H1 (cell line): Measurements from ENCODE around the gene EFCAB10. TPM values are rescaled to one million over a fixed set of nuclear protein-coding genes. Genes with fewer than 3 reads are reported as not detected.

Experiments
- CHD7 ChIP-seq: fragments of 300-600 bp; sonication (generic); IDR thresholded peaks from 2 replicates; pipeline ENCODE4 v1.7.1; 2012; ENCODE audit warnings: low read length, moderate library complexity, mild to moderate bottlenecking, inconsistent platforms; ENCODE audit not compliant: insufficient replicate concordance
- SIX5 ChIP-seq: IDR thresholded peaks from 2 replicates; pipeline ENCODE4 v1.6.1; 2011; ENCODE audit warnings: mild to moderate bottlenecking, low read depth, low read length
- TAF7 ChIP-seq: optimal IDR thresholded peaks from 2 replicates; pipeline ENCODE3; 2011; ENCODE audit warnings: low read depth, mild to moderate bottlenecking, inconsistent platforms, low read length, moderate library complexity, borderline replicate concordance
- ZNF274 ChIP-seq: IDR thresholded peaks from 2 replicates; pipeline ENCODE4 v1.7.0; 2012; ENCODE audit warnings: low read length, borderline replicate concordance; ENCODE audit errors: extremely low read depth
- polyA plus RNA-seq, 7 experiments: library from polyadenylated mRNA; depleted of rRNA in 3 of 7; stranded (reverse) in 5 of 7; unstranded in 2 of 7; fragments of >200 nt in 5 of 7; fragments of 200-250 nt in 2 of 7; gene quantifications; 1 replicate in 5 of 7; 2 replicates in 1 of 7; 4 replicates in 1 of 7; pipeline versions ENCODE4 v1.2.1 to v1.2.3, GENCODE V29; 2011 to 2013; ENCODE audit warnings: missing spikeins in 2 of 7, mixed read lengths in 2 of 7
- total RNA-seq: library from RNA; stranded (reverse); fragmentation: NEBNext Ultra II Directional; extraction: Animal tissue kit (Norgen Biotek cat#: 25700); gene quantifications from 2 replicates; pipeline ENCODE4 v1.2.1, GENCODE V29; 2021

The EFCAB10 gene
- total and polyA plus RNA-seq, 2 of the 8 experiments (the other 6 are each of a cell fraction or from before 2014, with no cell fraction given): 0.80 to 3.1 TPM

GRCh38 chr7:105571891-105572290 is 9.4 kb downstream of the EFCAB10 start (continued):
- TF ChIP-seq CHD7 (no peak), SIX5 (no peak), TAF7 (no peak), ZNF274 (no peak)
